GM21723 (cell line): ENCODE measurements around the gene UBE2E3.
"Not testable (repeated sequence)": the region's sequence is repeated elsewhere in the genome, so short reads cannot be mapped to it uniquely, and the experiment has no call there.

Experiments
- ATAC-seq: cut with Tn5 transposase; IDR thresholded peaks from one replicate; pipeline ENCODE4 v1.9.1; 2021; ENCODE audit warnings: mild to moderate bottlenecking, moderate library complexity; ENCODE audit not compliant: unreplicated experiment

Gene UBE2E3

DNA sequence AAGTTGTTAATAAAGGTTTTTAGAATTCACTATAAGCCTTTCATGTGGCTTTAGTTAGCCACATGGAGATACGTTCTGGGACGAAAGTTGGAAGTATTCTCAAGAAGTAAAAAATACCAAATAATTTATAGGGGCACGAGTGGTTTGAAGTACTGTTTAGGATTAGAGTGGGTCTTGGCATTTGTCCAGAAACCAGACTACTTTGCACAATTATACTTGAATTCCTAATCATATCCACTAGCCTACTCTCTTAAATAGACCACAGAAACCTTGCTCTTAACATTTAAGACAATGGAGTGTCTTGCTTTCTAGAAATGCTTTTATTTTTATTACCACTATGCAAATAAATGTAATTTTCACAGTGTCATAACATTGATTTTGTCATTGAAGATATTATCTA lies 44.6 kb downstream of the UBE2E3 start:
- no peak for ATAC-seq

DNA sequence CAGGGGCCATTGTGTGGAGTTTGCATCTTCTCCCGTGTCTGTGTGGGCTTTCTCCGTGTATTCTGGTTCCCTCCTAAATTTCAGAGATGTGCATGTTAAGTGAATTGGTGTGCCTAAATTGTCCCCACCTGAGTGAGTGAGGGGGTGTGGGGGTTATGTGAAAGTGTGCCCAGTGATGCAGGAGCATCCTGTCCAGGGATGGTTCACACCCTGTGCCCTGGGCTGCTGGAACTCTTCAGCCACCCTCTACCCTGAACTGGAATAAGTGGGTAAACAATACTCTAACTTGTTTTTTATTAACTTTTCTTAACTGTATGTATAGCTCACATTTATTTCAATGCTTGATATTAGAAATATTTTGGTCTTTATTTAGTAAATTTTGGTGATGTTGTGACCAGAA lies 56.0 kb downstream of the UBE2E3 start:
- ATAC-seq, result peak; percentile 51

DNA sequence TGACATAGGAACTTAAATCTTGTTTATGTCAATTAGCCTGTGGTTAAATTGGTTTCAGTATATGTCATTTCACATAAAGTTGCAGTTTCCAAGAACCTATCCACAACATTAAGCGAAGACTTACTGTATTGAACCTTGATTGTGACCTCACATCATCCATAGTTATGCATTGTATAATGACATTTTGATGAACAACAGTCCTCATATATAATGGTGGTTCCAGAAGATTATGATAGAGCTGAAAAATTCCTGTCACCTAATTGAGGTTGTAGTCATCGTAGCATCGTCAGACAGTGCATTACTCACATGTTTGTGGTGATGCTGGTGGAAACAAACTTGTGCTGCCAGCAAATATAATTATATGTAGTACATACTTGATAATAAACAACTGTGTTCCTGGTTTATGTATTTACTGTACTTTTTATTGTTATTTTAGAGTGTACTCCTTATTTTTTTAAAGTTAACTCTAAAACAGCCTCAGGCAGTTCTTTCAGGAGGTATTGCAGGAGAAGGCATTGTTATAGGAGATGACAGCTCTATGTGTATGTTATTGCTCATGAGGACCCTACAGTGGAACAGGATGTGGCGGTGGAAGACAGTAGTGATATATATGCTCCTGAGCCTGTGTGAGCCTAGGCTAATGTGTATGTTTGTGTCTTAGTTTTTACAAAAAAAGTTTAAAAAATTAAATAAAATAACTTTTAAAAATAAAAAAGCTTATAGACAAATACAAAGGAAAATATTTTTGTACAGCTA lies 56.6 kb downstream of the UBE2E3 start:
- peak; percentile 69 for ATAC-seq

DNA sequence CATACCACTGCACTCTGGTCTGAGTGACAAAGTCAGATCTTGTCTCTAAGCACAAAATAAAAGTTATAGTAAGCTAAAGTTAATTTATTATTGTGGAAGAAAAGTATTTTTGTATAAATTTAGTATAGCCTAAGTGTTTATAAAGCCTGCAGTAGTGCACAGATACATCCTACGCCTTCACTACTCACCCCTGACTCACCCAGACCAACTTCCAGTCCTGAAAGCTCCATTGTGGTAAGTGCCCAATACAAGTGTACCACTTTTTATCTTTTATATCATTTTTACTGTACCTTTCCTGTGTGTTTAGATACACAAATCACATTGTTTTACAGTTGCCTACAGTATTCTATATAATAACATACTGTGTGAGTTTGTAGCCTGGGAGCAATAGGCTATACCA lies 57.5 kb downstream of the UBE2E3 start:
- no peak for ATAC-seq

DNA sequence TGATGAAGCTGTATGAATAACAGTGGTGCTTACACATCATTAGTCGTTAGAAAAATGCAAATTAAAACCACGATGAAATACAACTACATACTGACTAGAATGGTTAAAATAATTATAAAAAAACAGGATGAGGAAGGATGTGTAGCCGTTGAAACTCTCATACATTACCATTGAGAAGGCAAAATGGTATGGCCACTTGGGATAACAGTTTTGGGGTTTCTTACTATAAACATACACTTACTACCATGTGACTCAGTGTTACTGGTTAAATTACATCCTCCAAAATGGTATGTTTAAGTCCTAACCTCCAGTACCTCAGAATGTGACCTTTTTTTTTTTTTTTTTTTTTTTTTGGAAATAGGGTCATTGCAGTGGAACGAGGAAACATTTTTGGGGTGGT lies 58.4 kb downstream of the UBE2E3 start:
- no peak for ATAC-seq

DNA sequence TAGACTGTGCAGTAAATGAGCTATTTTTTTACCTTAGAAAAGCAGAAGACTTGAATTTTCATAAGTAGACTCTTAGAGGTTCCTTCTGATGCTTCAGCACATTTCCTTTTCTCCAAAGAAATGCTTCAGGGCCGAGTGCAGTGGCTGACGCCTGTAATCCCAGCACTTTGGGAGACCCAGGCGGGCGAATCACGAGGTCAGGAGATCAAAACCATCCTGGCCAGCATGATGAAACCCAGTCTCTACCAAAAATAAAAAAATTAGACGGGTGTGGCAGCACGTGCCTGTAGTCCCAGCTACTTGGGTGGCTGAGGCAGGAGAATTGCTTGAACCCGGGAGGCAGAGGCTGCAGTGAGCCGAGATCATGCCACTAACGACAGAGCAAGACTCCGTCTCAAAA lies 60.4 kb downstream of the UBE2E3 start:
- ATAC-seq, result not testable (repeated sequence)

DNA sequence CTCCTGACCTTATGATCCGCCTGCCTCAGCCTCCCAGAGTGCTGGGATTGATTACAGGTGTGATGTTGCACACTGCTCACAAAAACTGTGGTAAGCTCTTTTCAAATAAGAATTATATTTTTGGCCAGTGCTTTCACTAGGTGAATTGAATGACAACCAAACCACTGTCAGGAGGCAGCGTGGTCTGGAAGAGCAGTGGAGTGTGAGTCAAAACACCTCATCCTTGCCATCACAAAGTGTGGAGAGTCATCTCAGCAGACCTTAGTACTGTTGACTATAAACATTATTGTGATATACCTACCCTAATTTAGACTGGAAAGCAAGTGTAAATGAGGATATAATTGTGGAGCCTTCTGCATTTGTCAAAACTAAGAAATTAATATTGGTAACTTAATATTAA lies 61.3 kb downstream of the UBE2E3 start:
- no peak for ATAC-seq

DNA sequence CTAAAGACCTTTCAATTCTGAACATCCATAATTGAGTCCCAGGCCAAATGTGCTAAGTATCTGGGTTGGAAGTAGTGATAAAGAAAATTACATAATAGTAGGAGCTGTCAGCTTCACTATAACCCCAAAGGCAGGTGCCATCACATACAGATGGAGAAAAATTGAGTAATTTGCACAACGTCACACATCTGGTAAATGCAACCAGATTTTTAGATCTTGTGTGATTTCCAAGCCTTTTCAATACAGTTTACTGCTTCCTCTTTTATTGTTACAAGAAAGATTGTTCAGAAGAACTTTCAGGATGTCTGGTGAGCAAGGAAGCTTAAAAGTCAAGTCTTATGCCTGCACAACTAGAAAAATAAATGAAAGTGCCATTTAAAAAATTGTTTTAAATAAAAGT lies 62.3 kb downstream of the UBE2E3 start:
- ATAC-seq, result no peak

DNA sequence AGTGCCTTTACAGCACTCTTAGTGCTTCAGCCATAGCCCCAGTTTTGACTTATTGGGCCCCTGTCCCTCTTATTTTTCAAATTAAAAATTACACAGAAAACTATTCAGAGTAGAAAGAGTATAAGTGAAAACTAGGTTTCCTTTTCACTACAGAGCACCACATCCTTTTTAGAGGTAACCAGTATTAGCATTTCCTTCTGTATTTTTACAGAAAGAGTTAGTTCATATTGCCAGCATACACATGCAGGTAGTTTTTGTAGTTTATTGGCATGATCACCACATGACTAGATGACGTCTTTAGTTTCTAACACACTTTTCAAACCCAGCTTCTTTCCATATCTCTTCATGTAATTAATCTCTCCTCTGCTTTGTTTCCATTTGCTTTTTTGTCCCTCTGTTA lies 66.4 kb downstream of the UBE2E3 start:
- no peak for ATAC-seq

DNA sequence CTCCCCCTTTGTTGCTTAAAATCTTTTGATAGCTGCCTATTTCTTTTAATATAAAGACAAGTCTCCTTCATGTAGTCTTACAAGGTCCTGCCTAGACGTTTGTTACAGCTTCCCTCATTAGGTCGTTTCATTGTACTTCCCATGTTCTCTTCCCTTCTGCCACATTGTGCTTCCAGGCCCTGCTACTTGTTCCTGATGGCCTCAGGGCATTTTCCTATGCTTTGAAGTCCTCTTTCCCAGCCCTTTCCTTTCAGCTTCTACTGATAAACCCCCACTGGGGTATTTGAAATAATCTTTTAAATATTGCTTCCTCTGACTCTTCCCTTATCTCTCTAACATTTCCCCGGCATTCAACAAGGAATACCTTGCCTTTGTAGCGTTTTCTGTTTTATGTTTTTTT lies 67.4 kb downstream of the UBE2E3 start:
- ATAC-seq, result no peak

DNA sequence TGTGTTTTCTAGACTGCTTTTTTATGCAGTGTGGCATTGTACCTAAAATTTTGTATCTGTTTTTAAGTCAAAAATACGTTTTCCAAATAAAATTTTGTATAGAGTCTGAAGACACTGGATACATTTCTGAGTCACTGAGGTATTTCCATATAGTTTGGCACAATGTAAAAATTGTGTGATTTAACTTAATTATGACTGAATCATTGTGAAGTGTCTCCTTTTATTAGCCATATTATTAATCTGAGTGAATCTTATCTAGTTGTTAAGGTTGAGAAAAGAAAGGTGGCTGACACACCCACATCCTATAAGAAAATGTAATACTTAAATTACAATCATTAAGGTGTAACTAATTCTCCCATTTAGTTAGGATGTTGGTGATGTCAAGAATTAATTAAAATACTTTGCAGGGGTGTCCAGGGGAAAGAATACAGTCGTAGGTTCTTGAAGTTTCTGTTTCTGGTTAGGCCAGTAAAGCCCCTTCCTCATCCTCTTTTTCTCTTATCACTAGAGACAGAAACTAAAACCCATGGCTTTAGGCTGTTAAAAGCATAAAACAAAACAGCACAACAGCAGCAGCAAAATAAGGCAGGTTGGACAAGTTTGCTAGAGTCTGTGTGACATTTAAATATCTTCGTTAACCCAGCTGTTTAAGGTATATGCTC lies 71.6 kb downstream of the UBE2E3 start:
- ATAC-seq, result no peak

DNA sequence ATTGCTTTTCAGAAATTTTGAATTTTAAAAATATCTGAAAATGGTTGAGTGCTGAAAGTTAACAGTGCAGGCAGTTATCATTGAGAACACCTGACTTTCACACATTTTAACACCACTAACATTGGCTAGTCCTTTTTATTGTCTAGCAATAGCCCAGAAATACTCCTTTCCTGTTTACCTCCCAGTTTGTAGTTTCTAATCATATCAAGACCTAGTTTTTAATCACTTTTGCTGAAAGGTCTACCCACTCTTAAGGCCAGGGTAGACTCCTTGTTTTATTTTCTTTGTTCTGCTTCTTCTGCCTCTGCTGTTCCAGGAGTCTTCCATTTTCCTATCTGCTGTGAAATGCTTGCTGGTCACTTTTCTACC lies 72.1 kb downstream of the UBE2E3 start:
- ATAC-seq, result no peak

DNA sequence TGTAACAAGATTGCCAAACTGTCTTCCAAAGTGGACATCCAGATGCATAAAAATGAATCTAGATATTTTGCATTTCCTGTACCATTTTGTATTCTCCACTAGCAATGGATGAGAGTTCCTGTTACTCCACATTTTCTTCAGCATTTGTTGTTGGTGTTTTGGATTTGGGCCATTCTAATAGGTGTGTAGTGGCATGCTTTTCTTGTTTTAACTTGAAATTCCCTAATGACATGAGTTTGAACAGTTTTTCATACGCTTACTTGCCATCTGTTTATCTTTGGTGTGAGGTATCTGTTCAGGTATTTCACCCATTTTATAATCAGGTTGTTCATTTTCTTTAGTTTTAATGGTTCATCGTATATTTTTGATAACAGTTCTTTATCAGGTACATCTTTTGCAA lies 73.9 kb downstream of the UBE2E3 start:
- no peak for ATAC-seq

DNA sequence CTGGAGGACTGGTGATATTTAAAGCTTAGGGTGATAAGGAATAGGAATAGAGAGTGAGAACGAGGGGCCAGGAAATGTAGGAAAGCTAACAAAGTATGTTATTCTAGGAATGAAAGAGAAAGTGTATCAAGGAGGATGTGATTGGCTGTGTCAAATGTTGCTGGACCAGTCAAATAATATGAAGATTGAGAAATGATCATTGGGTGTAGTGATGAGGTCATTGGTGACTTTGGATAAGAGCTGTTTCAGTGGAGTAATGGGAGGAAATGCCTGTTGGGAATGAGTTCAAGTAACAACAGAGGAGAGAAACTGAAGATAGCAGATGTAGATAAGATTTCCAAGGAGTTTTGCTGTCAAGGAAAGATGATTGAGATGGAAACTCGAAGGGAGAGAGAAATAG lies 74.4 kb downstream of the UBE2E3 start:
- ATAC-seq, result no peak

DNA sequence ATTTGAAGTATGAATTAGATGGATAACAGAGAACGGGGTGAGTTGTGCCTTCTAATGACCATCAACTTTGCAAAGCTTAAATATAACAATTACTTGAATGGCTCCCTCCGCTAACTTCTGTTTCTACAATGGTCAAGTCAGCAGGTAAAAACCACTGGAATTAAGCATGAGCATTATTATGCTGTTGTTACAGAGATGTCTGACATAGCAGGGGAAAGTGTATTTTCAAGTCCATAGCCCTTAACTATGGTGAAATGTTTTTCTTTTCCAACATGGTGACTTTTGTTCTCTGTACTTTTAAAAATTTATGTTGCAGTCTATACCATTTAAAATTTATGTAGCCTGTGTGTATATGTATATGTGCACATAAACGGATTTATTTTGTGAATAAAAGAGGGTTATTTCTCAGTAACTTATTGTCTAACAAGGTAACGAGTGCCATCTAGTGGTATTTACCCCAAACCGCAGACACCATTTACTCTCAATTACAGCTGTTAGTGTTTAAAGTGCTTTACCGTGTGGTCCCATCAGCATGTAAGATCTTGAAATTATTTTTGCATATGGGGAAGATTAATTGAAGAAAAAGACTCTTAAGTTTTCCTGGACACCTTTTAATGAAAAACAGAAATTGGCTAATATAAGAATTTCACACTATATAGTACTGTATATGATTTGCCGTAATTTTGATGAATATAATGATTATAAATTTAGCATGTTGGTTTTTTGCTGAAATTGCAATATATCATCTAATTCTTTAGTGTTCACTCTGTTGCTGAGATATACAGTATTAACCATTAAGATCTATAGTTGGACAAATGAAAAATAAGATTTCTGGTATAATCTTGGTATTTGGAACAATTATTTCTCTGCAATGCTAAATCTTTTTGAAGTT lies 78.2 kb downstream of the UBE2E3 start:
- ATAC-seq, result peak; percentile 81

DNA sequence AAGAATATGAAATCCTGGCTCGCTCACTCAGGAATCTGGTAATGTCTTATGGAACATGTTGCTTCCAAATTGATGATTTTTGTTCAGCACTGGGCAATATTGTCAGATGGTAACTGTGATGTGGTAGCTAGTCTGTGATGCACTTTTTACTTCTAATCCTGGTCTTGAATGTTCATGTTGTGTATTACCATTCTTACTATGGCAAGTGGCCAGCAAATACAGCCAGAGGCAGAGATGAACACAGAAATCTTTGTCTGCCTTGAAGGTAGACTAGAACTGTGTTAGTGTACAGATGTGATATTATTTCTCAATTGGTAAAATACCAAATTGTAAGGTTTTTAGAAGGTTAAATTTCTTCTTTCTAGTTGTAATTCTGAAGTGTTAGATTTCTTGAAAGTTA lies 83.3 kb downstream of the UBE2E3 start:
- no peak for ATAC-seq

DNA sequence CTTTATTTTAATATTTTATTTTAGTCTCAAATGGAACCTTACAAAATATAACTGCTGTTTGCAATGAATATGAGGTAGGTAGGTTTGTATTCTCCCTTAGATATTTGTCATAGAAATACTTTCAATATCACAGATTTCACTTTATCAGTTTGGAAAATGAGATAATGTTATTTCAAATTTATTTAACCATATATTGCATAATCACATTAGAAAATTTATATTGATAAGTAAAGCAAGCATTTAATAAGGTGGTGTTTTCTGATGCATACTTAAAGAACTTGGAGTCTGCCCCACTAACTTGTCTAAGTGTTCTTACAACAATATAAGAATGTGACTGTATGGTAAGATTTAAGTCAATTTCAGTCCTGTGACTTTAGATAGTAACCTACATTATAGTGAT lies 85.1 kb downstream of the UBE2E3 start:
- no peak for ATAC-seq

DNA sequence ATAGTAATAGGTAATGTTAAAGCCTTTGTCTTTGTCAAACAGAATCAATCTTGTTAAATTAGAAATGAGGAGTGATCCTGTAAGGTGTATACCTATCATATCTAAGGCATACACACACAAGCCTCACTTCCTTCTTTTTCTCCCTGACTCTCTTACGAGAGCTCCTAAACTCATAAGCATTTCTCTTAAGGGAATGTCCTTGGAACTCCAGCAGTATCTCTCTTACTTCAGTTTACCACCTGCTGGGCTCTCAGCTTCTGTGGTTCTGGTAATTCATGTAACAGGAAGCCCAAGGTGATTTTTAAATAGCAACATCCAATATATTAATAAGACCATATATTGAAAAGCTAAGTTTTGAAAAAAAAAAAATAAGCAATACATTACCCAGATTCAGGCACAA lies 85.9 kb downstream of the UBE2E3 start:
- ATAC-seq, result no peak

DNA sequence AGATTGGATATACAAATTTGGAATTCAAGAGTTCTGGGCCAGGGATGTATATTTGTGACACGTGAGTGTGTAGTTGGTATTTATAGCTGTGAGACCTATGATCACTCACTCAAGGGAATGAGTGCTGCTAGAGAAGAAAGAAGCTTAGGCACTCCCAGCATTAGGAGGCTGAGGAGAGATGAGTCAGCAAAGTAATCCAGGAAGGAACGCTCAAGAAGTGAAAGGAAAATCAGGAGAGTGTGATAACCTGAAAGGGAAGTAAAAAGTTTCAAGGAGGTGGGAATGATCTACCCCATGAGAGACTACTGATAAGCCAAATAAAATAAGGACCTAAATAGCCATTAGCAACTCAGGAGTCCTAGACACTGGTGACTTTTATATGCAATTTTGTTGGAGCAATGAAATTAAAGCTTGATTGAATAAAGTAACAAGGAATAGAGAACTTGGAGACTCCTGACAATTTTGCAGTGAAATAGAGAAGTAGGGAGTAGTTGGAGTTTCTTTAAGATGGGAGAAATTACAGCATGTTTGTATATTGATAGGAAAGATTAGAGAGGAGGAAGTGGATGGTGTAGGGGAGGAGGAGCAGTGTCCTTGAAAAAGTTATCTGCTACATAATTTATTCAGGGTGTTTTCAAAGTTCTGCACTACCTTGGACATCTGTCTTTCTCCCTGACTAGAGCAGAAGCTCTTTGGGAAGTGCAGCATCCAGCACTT lies 89.9 kb downstream of the UBE2E3 start:
- ATAC-seq, result no peak

DNA sequence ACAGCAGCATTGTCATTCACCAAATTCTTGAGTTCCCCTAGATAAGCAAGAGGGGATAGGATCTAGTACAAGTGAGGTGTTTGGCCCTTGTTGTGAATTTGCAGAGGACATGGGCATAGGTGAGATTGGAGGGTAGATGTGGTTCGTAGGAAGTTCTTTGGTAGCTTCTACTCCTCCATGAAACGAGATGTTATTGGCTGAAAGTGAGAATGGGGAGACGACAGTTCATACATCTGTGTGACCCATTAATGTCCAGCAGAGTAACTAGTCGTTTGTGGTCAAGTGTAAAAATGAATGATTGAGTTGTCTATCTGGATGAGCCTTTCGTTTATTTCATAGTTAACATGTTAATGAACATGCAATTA lies 90.4 kb downstream of the UBE2E3 start:
- ATAC-seq, result no peak

DNA sequence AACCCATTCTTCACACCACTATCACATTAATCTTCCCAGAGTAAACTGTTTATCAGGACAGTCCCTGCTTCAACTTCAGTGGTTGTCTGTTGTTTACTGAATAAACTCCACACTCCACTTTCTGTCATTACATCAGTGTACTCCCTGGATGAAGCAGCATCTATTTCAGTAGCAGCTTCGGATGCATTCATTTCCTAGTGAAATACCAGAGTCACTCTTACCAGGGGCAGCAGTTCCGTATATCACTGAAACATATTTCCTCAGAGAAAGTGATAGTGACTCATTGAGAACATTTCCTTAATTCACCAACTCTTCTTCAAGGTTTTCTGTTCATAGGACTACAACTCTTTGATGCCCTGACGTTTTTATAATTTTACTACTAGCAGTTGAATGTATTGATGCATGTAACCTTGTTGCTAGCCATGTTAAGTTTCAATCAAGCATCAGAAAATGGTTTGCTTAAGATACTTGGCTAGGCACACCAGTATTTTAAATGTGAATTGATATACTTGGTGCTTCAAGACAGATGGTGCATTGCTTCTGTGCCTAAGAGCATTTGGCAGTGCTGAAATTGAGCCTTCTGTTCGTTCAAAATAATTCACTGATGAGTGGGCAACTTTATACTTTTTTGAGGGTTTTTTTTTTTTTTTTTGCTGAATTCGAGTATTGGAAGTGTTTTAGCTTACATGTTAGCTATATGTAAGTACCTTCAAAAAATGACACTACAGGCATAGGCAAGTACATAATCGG lies 92.3 kb downstream of the UBE2E3 start:
- no peak for ATAC-seq
